Naive thymus-derived CD4-positive, alpha-beta T cell (primary cell): ENCODE data around the gene BCL2L15. TPM values are rescaled to one million over a fixed set of nuclear protein-coding genes. Genes with fewer than 3 reads are reported as not detected.

Experiments used
- ATAC-seq: fragments of 150-1000 bp; cut with Tn5 transposase; 2 replicates; pipeline ENCODE4 v1.10.0; 2021; ENCODE audit warnings: mild to moderate bottlenecking, moderate library complexity
- CTCF ChIA-PET: fragments of 350-600 bp; sonication (Branson Sonifier 250); formaldehyde crosslinking; loops from one replicate; lab custom pipeline; 2021; ENCODE audit warnings: antibody characterized with exemption; lab: Charles Lee
- POLR2A ChIA-PET: fragments of 350-600 bp; sonication (Branson Sonifier 250); formaldehyde crosslinking; loops from one replicate; lab custom pipeline; 2021; ENCODE audit warnings: antibody characterized with exemption, inconsistent platforms; lab: Charles Lee
- DNase-seq, 9 donors: peaks; one replicate each; pipeline versions ENCODE4 v3.0.0 to v3.0.0-alpha.2; 2020 to 2022; ENCODE audit warnings: mixed read lengths in 1 of 9
- H3K27ac ChIP-seq: one replicate; pipeline ENCODE4 v1.7.0; 2013; ENCODE audit warnings: mild to moderate bottlenecking, low read depth, low read length, moderate library complexity
- H3K27me3 ChIP-seq, 2 donors: one replicate each; pipeline ENCODE4 v1.7.0; 2013; ENCODE audit warnings: low read length in 2 of 2, mild to moderate bottlenecking in 2 of 2, moderate library complexity in 2 of 2; ENCODE audit not compliant: control insufficient read depth in 2 of 2, insufficient read depth in 2 of 2
- H3K36me3 ChIP-seq, 3 experiments: 1 replicate in 2 of 3; 2 replicates in 1 of 3; pipeline ENCODE4 v1.7.0; 2013; ENCODE audit warnings: low read length in 3 of 3, mild to moderate bottlenecking in 3 of 3, moderate library complexity in 1 of 3; ENCODE audit not compliant: insufficient read depth in 3 of 3, control insufficient read depth in 2 of 3
- H3K4me1 ChIP-seq, 2 donors: one replicate each; pipeline ENCODE4 v1.7.0; 2013; ENCODE audit warnings: low read length in 2 of 2, mild to moderate bottlenecking in 2 of 2, moderate library complexity in 1 of 2; ENCODE audit not compliant: control insufficient read depth in 2 of 2, insufficient read depth in 2 of 2
- H3K4me3 ChIP-seq: 2 replicates; pipeline ENCODE4 v1.7.0; 2013; ENCODE audit warnings: mild to moderate bottlenecking, low read length
- H3K9me3 ChIP-seq, 3 experiments: 1 replicate in 2 of 3; 2 replicates in 1 of 3; pipeline ENCODE4 v1.7.0; 2013; ENCODE audit warnings: low read length in 3 of 3; ENCODE audit not compliant: control insufficient read depth in 2 of 3
- H3K27ac Mint-ChIP-seq, 9 donors: one replicate each; pipeline ENCODE4 v1.8.0; 2020 to 2022; ENCODE audit warnings: mixed read lengths in 9 of 9, mild to moderate bottlenecking in 8 of 9, moderate library complexity in 5 of 9, inconsistent platforms in 2 of 9
- H3K27me3 Mint-ChIP-seq, 5 donors: one replicate each; pipeline ENCODE4 v1.8.0; 2021 to 2022; ENCODE audit warnings: mixed read lengths in 5 of 5, mild to moderate bottlenecking in 1 of 5
- H3K36me3 Mint-ChIP-seq, 5 donors: one replicate each; pipeline ENCODE4 v1.8.0; 2020 to 2022; ENCODE audit warnings: mixed read lengths in 5 of 5, mild to moderate bottlenecking in 3 of 5, inconsistent platforms in 1 of 5
- H3K4me1 Mint-ChIP-seq, 7 donors: one replicate each; pipeline ENCODE4 v1.8.0; 2020 to 2022; ENCODE audit warnings: mixed read lengths in 7 of 7, mild to moderate bottlenecking in 3 of 7, inconsistent platforms in 1 of 7
- H3K4me3 Mint-ChIP-seq, 10 donors: one replicate each; pipeline ENCODE4 v1.8.0; 2020 to 2022; ENCODE audit warnings: mild to moderate bottlenecking in 10 of 10, mixed read lengths in 10 of 10, moderate library complexity in 6 of 10, inconsistent platforms in 2 of 10
- H3K9me3 Mint-ChIP-seq, 11 donors: one replicate each; pipeline ENCODE4 v1.8.0; 2020 to 2022; ENCODE audit warnings: mixed read lengths in 11 of 11, mild to moderate bottlenecking in 4 of 11, inconsistent platforms in 1 of 11, moderate library complexity in 1 of 11
- intact Hi-C, 2 donors: fragments of 100-400 bp; cut with micrococcal nuclease; formaldehyde crosslinking; loops; one replicate each; pipeline ENCODE4 v1.15.1; 2023
- polyA plus RNA-seq, 2 donors: library from polyadenylated mRNA; unstranded; fragments of 300-500 nt; fragmentation: Illumina TruSeq; gene quantifications; one replicate each; pipeline ENCODE4 v1.2.3, GENCODE V29; 2021
- total RNA-seq, 6 experiments: library from RNA in 5 of 6; stranded (reverse) in 5 of 6; gene quantifications; 1 replicate in 5 of 6; 2 replicates in 1 of 6; pipeline ENCODE4 v1.2.3 and lab custom pipeline; 2021 to 2026

Gene BCL2L15
- total and polyA plus RNA-seq, 7 experiments from 2014 or later = 0.60 to 7.5 (median 1.6) TPM; not detected in 1

DNA sequence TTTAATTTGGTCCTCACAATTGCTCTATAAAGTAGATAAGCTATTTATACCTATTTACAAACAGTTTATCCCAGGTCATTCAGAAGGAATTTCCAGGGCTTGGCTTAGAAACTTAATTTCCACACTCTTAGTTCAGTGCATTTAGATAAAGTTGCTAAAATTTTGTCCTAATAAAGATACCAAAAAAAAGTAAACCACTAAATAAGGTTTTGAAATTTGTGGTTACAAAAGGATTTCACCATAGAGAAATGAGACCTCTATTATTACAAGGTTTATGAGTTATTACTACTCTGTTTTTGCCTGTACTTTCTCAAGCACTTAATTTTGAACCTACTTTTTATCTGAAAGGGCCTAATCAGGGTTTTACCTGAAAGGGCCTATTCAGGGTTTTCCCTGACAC, 38.3 kb downstream of the BCL2L15 start:
- DNase-seq = no peak
- H3K4me3 Mint-ChIP-seq = no peak overlapping the region
- Histone ChIP-seq H3K36me3 (peaks cover 4 to 10% (median 8%) of the 10 kb centered on the region in 3 experiments), H3K9me3 (peaks cover 0 to 3% (median 0%) of the 10 kb centered on the region in 3 experiments), H3K27me3 (no peaks in the 10 kb centered on the region), H3K4me3 (no peak overlapping the region), H3K27ac (no peak overlapping the region), H3K4me1 (peaks cover 8 to 10% of the 10 kb centered on the region in 2 donors)
- H3K9me3 Mint-ChIP-seq = peaks cover 0 to 11% (median 0%) of the 10 kb centered on the region in 11 donors
- no peak for ATAC-seq
- no peaks in the 10 kb centered on the region for H3K27me3 Mint-ChIP-seq
- ChIA-PET POLR2A (interaction anchor here (0.7 to 1.1 kb wide), 2 partner anchors 36 to 55 kb away, joined by 3 to 4 read pairs; partner anchors contain the start of gene RSBN1), CTCF (interaction anchor here (1.6 kb wide), 1 partner anchor 13 kb away, joined by 3 read pairs; no protein-coding TSS in a partner anchor)
- peaks cover 9 to 47% (median 39%) of the 10 kb centered on the region in 5 donors for H3K36me3 Mint-ChIP-seq
- H3K4me1 Mint-ChIP-seq = peaks cover 8 to 16% (median 14%) of the 10 kb centered on the region in 7 donors
- no peak overlapping the region for H3K27ac Mint-ChIP-seq
- intact Hi-C loops = loop anchor here in 1 of 2 donors (10.0 kb wide), 1 partner anchor 704 kb away; no protein-coding TSS in a partner anchor

DNA sequence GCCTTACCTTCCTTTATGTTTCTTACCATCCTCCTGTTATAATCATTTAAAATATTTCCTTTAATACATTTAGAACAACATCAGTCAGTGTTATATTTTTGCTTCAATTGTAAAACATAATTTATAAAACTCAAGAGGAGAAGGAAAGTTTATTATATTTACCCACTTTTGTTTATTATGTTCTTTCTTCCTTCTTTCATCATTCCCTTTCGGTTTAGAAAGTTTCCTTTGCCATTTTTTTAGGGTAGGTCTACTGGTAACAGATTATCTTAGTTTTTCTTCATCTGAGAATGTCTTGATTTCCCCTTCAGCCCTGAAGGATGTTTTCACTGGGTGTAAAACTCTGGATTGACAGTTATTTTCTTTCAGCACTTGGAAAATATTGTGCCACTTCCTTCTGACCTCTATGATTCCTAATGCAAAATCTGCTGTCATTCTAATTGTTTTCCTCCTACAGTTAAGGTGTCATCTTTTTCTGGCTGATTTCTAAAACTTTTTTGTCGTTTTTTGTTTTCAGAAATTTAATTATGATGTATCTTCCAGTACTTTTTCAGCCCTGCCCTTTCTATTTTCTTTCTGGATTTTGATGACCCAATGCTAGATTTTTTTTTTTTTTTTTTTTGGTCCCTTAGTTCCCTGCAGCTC, 40.9 kb downstream of the BCL2L15 start:
- no peak overlapping the region for H3K4me3 ChIP-seq
- Mint-ChIP-seq H3K27ac (peak overlapping the region in 4 of 9 donors; percentile 5 to 55 (median 38)), H3K4me1 (peaks cover 8 to 16% (median 13%) of the 10 kb centered on the region in 7 donors), H3K27me3 (no peaks in the 10 kb centered on the region), H3K9me3 (peaks cover 0 to 11% (median 0%) of the 10 kb centered on the region in 11 donors), H3K4me3 (no peak overlapping the region), H3K36me3 (peaks cover 9 to 53% (median 46%) of the 10 kb centered on the region in 5 donors)
- ATAC-seq (no peak), DNase-seq (no peak)
- ChIA-PET POLR2A (no interaction called here), CTCF (no interaction called here)
- intact Hi-C loops = loop anchor here in 1 of 2 donors (10.0 kb wide), 1 partner anchor 702 kb away; no protein-coding TSS in a partner anchor
- no peaks in the 10 kb centered on the region for H3K27me3 ChIP-seq
- no peak overlapping the region for H3K27ac ChIP-seq
- H3K4me1 ChIP-seq = peaks cover 8 to 10% of the 10 kb centered on the region in 2 donors
- H3K9me3 ChIP-seq = peaks cover 0 to 3% (median 0%) of the 10 kb centered on the region in 3 experiments
- peaks cover 4 to 16% (median 10%) of the 10 kb centered on the region in 3 experiments for H3K36me3 ChIP-seq

DNA sequence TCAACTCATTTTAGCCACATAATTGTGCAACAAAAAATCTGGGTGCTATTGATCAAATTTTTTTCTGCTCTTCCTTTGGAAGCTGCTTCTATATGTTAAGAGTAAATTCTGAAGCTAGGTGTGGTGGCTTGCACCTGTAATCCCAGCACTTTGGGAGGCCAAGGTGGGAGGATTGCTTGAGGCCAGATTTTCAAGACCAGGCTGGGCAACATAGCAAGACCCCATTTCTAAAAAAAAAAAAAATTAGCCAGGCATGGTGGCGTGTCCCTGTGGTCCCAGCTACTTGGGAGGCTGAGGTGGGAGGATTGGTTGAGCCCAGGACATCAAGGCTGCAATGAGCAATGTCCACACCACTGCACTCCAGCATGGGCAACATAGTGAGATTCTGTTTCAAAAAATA, 50.8 kb downstream of the BCL2L15 start:
- Histone ChIP-seq H3K9me3 (no peaks in the 10 kb centered on the region), H3K4me3 (no peak overlapping the region), H3K36me3 (peaks cover 8 to 27% (median 17%) of the 10 kb centered on the region in 3 experiments), H3K4me1 (no peaks in the 10 kb centered on the region), H3K27me3 (no peaks in the 10 kb centered on the region), H3K27ac (no peak overlapping the region)
- H3K4me3 Mint-ChIP-seq = no peak overlapping the region
- H3K27ac Mint-ChIP-seq = peak overlapping the region in 2 of 9 donors; percentile 14 to 47
- DNase-seq = no peak
- POLR2A ChIA-PET = interaction anchor here (0.6 to 3.8 kb wide), 5 partner anchors 68 to 127 kb away, joined by 3 to 21 read pairs (median 3); partner anchors contain the start of genes AP4B1, DCLRE1B and HIPK1
- no peaks in the 10 kb centered on the region for H3K27me3 Mint-ChIP-seq
- ATAC-seq = no peak
- intact Hi-C loops = loop anchor here (2.0 to 5.0 kb wide), 3 partner anchors 34 to 446 kb away; partner anchors contain the start of gene PTPN22 (in 1 of the 2)
- H3K36me3 Mint-ChIP-seq = peaks cover 4 to 29% (median 16%) of the 10 kb centered on the region in 5 donors
- H3K4me1 Mint-ChIP-seq = peaks cover 1 to 10% (median 8%) of the 10 kb centered on the region in 7 donors
- no peaks in the 10 kb centered on the region for H3K9me3 Mint-ChIP-seq
- CTCF ChIA-PET = interaction anchor here (0.7 to 3.5 kb wide), 12 partner anchors 12 to 127 kb away, joined by 3 to 40 read pairs (median 4); partner anchors contain the start of genes AP4B1, DCLRE1B, HIPK1 and RSBN1

DNA sequence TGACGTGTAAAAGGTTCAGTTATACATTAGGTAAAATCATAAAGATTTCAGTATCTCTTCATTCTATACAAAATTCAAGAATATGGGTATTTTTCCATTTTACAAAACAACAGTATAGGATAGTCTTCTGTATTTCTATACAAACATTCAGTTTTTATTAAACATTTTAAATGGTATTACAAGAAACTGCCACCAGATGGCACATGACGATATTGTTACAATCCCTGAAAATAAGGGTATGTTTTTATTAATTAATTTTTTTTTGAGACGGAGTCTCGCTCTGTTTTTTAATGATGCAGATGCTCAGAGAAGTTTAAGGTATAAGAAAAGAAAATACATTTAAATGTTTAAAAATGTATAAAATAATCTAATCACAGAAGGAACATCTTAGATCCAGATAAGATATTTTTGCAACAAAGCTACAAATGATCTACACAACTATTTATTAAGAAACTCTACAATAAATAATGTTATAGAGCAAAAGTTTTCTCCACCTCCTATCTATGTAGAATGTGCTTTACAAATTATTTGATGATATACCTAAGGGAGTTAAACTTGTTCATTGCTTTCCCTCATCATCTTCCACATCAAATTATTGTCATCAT, 51.6 kb downstream of the BCL2L15 start:
- intact Hi-C loops = loop anchor here (1.0 to 5.0 kb wide), 8 partner anchors 35 to 447 kb away; partner anchors contain the start of genes AP4B1 (in 2 of the 2), HIPK1 (in 2 of the 2), PTPN22 (in 2 of the 2) and OLFML3 (in 1 of the 2)
- ChIA-PET POLR2A (interaction anchor here (0.6 to 3.8 kb wide), 8 partner anchors 12 to 98 kb away, joined by 3 to 21 read pairs (median 3); partner anchors contain the start of genes AP4B1, DCLRE1B and HIPK1), CTCF (interaction anchor here (0.7 to 3.5 kb wide), 18 partner anchors 13 to 836 kb away, joined by 3 to 40 read pairs (median 4); partner anchors contain the start of genes AP4B1, DCLRE1B, HIPK1 and RSBN1)
- Mint-ChIP-seq H3K36me3 (peaks cover 4 to 31% (median 18%) of the 10 kb centered on the region in 5 donors), H3K27me3 (no peaks in the 10 kb centered on the region), H3K4me3 (no peak overlapping the region), H3K9me3 (no peaks in the 10 kb centered on the region), H3K4me1 (peaks cover 4 to 10% (median 8%) of the 10 kb centered on the region in 7 donors), H3K27ac (peak overlapping the region in 2 of 9 donors; percentile 14 to 47)
- Histone ChIP-seq H3K27me3 (no peaks in the 10 kb centered on the region), H3K27ac (no peak overlapping the region), H3K9me3 (no peaks in the 10 kb centered on the region), H3K4me3 (no peak overlapping the region), H3K4me1 (no peaks in the 10 kb centered on the region), H3K36me3 (peaks cover 4 to 21% (median 17%) of the 10 kb centered on the region in 3 experiments)
- ATAC-seq (peak; percentile 66), DNase-seq (peak in 7 of 9 donors; percentile 26 to 61 (median 51))

DNA sequence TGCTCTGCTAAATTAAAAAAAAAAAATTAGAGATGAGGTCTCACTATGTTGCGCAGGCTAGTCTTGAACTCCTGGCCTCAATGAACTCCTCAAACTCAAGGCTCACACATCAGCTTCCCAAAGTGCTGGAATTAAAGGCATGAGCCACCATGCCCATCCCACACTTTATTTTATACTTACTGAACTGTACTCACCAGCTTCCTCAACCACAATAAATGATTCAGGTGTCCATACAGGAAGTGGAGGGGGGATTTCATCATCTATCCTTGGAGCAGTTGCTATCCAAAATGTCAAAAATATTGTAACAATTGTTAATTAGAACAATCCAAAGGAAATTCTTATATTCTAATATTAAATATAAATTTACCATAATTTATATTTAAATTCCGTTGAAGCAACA, 52.7 kb downstream of the BCL2L15 start:
- Mint-ChIP-seq H3K27ac (no peak overlapping the region), H3K9me3 (no peaks in the 10 kb centered on the region), H3K4me3 (no peak overlapping the region), H3K27me3 (no peaks in the 10 kb centered on the region), H3K36me3 (peaks cover 0 to 31% (median 13%) of the 10 kb centered on the region in 5 donors), H3K4me1 (peaks cover 4 to 10% (median 8%) of the 10 kb centered on the region in 7 donors)
- ChIA-PET POLR2A (interaction anchor here (0.5 to 3.8 kb wide), 5 partner anchors 11 to 82 kb away, joined by 3 to 21 read pairs (median 5); partner anchors contain the start of genes AP4B1 and DCLRE1B), CTCF (interaction anchor here (0.6 to 3.5 kb wide), 10 partner anchors 23 to 837 kb away, joined by 3 to 40 read pairs (median 5); partner anchors contain the start of genes AP4B1, DCLRE1B, HIPK1 and RSBN1)
- Histone ChIP-seq H3K27me3 (no peaks in the 10 kb centered on the region), H3K9me3 (no peaks in the 10 kb centered on the region), H3K36me3 (peaks cover 4 to 26% (median 17%) of the 10 kb centered on the region in 3 experiments), H3K27ac (no peak overlapping the region), H3K4me3 (no peak overlapping the region), H3K4me1 (no peaks in the 10 kb centered on the region)
- intact Hi-C loops = loop anchor here (1.0 to 5.0 kb wide), 7 partner anchors 37 to 448 kb away; partner anchors contain the start of genes AP4B1 (in 2 of the 2), HIPK1 (in 2 of the 2), OLFML3 (in 1 of the 2) and PTPN22 (in 1 of the 2)
- ATAC-seq (no peak), DNase-seq (no peak)
